ENCODE results near the gene SULF2. TPM values are rescaled to one million over a fixed set of nuclear protein-coding genes. Genes with fewer than 3 reads are reported as not detected.
A peak's percentile ranks its signal among the peaks of the same experiment; 100 is the strongest.

Gene SULF2
- total RNA-seq, 1 donor from 2014 or later, result 22.9 TPM

DNA sequence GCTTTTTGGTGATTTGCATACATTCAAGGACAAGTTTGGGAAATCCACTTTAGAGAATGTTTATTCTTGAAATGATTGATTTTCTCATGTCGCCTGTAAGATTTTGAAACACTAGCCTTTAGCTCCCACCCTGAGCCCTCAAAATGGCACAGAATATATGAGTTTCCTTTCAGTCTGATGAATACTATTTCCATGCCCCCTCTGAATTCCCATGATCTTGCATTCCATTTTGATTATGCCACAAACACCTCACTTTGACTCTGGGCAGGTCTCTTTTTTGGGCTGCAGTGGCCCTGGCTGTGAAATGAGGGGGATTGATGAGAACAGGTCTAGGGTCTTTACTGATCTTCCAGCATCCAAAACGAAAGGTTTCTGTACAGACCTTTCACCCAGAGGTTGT is 50.4 kb downstream of the SULF2 start:
- Mint-ChIP-seq H3K27me3 (ENCODE audit: low read depth) (no peaks in the 10 kb centered on the region), H3K27ac (ENCODE audit: unreplicated experiment) (no peak overlapping the region), H3K9me3 (peaks cover 6% of the 10 kb centered on the region), H3K4me3 (no peak overlapping the region), H3K4me1 (no peaks in the 10 kb centered on the region), H3K36me3 (ENCODE audit: low read depth) (peaks cover 2% of the 10 kb centered on the region)
- DNase-seq (ENCODE audit: low read depth, low spot score), result no peak
- TF ChIP-seq, protein P1, sequence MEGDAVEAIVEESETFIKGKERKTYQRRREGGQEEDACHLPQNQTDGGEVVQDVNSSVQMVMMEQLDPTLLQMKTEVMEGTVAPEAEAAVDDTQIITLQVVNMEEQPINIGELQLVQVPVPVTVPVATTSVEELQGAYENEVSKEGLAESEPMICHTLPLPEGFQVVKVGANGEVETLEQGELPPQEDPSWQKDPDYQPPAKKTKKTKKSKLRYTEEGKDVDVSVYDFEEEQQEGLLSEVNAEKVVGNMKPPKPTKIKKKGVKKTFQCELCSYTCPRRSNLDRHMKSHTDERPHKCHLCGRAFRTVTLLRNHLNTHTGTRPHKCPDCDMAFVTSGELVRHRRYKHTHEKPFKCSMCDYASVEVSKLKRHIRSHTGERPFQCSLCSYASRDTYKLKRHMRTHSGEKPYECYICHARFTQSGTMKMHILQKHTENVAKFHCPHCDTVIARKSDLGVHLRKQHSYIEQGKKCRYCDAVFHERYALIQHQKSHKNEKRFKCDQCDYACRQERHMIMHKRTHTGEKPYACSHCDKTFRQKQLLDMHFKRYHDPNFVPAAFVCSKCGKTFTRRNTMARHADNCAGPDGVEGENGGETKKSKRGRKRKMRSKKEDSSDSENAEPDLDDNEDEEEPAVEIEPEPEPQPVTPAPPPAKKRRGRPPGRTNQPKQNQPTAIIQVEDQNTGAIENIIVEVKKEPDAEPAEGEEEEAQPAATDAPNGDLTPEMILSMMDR (conservative IDR thresholded peaks at IDR 0.05), result no peak

DNA sequence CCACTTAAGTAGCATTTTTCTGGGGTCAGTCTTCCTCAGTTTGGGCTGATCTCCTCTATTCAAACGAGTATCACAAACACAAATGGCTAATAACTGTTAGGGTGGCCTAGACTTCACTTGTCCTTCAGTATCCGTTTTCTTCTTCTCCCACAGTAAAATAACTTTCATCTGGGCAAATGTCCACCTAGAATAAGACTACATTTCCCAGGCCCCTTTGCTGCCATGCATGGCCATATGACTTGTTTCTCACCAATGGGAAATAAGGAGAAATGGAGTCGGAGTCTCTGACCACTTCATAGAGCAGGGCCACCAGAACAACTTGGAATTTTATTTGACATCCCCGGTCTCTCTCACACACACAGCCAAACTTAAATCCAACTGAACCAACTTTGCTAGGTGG is 51.4 kb downstream of the SULF2 start:
- peaks cover 6% of the 10 kb centered on the region for H3K9me3 Mint-ChIP-seq
- H3K27ac Mint-ChIP-seq (ENCODE audit: unreplicated experiment), result no peak overlapping the region
- H3K4me1 Mint-ChIP-seq, result peaks cover 7% of the 10 kb centered on the region
- TF ChIP-seq, protein P1 (conservative IDR thresholded peaks at IDR 0.05), result no peak
- no peak for DNase-seq (ENCODE audit: low read depth, low spot score)
- H3K27me3 Mint-ChIP-seq (ENCODE audit: low read depth), result no peaks in the 10 kb centered on the region
- H3K4me3 Mint-ChIP-seq, result no peak overlapping the region
- H3K36me3 Mint-ChIP-seq (ENCODE audit: low read depth), result peaks cover 2% of the 10 kb centered on the region

DNA sequence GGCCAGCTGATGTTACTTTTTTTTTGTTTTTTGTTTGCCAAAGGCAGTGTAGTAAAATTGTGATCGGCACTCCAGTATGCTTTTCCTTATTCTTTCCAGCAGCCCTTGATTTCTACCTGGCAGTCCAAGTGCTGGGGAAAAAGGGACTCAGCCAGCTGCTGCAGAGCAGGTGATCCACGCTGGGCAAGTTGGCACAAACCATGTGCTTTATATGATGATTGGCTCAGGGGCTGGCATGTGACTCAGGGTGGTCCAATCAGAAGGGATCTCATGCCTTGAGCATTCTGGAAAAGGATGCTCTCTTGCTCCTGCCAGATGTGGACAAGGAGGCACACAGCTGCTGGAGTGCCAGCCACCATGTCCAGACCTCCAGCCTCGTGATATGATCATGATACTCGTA is 54.5 kb downstream of the SULF2 start:
- peaks cover 6% of the 10 kb centered on the region for H3K9me3 Mint-ChIP-seq
- H3K36me3 Mint-ChIP-seq (ENCODE audit: low read depth), result peaks cover 2% of the 10 kb centered on the region
- H3K4me3 Mint-ChIP-seq, result no peak overlapping the region
- no peak for DNase-seq (ENCODE audit: low read depth, low spot score)
- no peak overlapping the region for H3K27ac Mint-ChIP-seq (ENCODE audit: unreplicated experiment)
- TF ChIP-seq, protein P1 (conservative IDR thresholded peaks at IDR 0.05), result no peak
- H3K4me1 Mint-ChIP-seq, result peaks cover 34% of the 10 kb centered on the region
- no peaks in the 10 kb centered on the region for H3K27me3 Mint-ChIP-seq (ENCODE audit: low read depth)

DNA sequence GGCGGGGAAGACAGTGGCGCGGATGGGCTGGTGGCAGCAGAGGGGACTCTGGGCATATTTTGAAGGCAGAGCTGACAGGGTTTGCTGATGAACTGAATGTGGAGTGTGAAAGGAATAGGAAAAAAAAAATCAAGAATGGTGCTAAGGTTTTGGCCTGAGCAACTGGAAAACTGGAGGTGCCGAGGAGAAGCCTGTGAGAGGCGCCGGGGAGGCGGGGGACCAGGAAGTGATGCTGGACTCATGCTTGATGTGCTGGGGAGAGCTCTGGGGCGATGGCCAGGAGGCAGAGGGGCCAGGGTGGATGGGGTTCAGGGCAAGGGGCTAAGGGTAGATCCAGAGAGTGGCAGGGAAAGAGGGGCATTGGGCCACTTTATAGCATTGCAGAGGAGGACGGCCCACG is 55.8 kb downstream of the SULF2 start:
- Mint-ChIP-seq H3K4me1 (peaks cover 47% of the 10 kb centered on the region), H3K9me3 (peaks cover under 1% of the 10 kb centered on the region), H3K27ac (ENCODE audit: unreplicated experiment) (no peak overlapping the region), H3K27me3 (ENCODE audit: low read depth) (no peaks in the 10 kb centered on the region), H3K4me3 (no peak overlapping the region), H3K36me3 (ENCODE audit: low read depth) (no peaks in the 10 kb centered on the region)
- DNase-seq (ENCODE audit: low read depth, low spot score), result no peak
- TF ChIP-seq, protein P1 (conservative IDR thresholded peaks at IDR 0.05), result no peak

DNA sequence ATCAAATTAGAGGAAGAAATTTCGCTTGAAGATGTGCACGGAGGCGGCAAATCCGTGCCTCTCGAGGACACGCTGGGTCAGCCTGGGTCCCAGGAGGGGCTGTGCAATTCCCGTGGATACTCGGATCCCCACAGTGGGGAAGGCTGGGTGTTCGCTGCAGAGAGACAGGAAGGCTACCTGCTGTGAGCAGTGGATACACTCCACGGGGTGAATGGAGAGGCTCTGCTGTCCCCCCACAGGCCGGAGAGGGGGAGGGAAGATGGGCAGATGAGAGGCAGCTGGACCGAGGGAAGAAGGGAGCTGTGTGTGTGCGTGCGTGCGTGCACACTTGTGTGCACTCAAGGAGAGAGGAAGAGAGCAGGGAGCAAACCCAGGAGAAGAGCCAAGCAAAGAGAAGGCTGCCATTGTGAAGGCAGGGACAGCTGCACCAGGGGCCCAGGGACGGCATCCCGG is 57.3 kb downstream of the SULF2 start:
- Mint-ChIP-seq H3K4me3 (peak overlapping the region; percentile 1), H3K27ac (ENCODE audit: unreplicated experiment) (peak overlapping the region; percentile 78), H3K36me3 (ENCODE audit: low read depth) (no peaks in the 10 kb centered on the region), H3K4me1 (peaks cover 59% of the 10 kb centered on the region), H3K27me3 (ENCODE audit: low read depth) (no peaks in the 10 kb centered on the region), H3K9me3 (no peaks in the 10 kb centered on the region)
- DNase-seq (ENCODE audit: low read depth, low spot score), result peak; percentile 9
- TF ChIP-seq, protein P1 (conservative IDR thresholded peaks at IDR 0.05), result no peak
